GM21528 (cell line): ENCODE results near the gene CCL22.
A peak's percentile ranks its signal among the peaks of the same experiment; 100 is the strongest.
"Not testable (repeated sequence)": the region's sequence is repeated elsewhere in the genome, so short reads cannot be mapped to it uniquely, and the experiment has no call there.

Experiments
- ATAC-seq: cut with Tn5 transposase; IDR thresholded peaks from one replicate; pipeline ENCODE4 v1.9.1; 2021; ENCODE audit warnings: mild to moderate bottlenecking, moderate library complexity; ENCODE audit not compliant: unreplicated experiment, low FRiP score

Gene CCL22

DNA sequence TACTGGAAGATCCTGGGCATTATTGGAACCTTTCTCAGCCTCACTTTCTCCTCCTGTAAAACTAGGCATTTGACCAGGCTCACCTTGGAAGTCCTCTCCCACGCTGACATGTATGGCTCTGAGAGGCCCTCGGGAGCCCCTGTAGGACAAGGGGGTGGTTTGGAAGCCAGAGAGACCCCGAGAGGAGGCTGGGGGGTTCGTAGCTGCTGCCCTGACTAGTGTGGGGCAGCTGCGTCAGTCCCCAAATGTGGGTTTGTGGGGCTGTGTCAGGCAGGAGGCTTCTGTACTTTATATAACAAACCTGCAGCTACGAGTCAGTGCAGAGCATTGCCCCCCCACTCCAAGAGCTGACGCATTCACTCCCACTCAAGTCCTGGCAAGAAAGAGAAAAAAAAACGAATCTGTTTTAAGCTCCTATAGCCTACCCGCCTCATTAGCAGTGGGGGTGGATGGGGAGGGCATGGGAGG is 15.5 kb downstream of the CCL22 start:
- ATAC-seq: no peak

DNA sequence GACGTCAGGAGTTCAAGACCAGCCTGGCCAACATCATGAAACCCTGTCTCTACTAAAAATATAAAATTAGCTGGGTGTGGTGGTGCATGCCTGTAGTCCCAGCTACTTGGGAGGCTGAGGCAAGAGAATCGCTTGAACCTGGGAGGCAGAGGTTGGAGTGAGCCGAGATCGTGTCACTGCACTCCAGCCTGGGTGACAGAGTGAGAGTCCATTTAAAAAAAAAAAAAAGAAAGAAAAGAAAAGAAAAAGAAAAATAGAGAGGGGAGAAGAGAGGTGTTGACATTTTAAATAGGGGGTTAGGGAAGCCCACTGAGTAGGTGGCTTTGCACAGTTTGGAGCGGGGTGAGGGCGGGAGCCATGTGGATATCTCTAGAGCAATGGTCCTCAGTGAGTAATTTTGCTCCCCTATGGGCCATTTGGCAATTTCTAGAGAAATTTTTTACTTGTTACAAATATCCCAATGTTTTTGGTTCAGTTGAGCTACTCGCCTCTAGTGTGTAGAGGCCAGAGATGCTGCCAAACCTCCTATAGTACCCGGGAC is 16.4 kb downstream of the CCL22 start:
- not testable (repeated sequence) for ATAC-seq

GRCh38 chr16:57376313-57376818 is 17.8 kb downstream of the CCL22 start:
- no peak for ATAC-seq

GRCh38 chr16:57377080-57377841 is 18.7 kb downstream of the CCL22 start:
- peak; percentile 64 for ATAC-seq

DNA sequence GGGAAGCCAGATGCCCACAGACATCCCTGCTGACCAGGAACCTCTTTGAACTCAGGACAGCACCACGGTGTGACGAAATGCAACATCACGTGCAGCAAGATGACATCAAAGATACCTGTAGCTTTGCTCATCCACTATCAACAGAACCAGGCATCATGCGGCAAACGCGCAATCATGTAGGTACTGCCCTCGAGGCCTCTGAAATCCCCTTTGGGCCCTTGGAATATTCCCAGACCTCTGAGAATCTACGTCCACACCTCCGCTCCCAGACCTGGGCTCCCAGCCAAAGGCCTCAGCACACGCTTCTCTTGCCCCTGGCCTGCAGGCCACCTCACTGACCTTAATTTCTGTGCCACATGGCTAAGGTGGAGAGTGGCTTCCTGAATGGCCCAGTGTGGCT is 21.0 kb downstream of the CCL22 start:
- no peak for ATAC-seq

DNA sequence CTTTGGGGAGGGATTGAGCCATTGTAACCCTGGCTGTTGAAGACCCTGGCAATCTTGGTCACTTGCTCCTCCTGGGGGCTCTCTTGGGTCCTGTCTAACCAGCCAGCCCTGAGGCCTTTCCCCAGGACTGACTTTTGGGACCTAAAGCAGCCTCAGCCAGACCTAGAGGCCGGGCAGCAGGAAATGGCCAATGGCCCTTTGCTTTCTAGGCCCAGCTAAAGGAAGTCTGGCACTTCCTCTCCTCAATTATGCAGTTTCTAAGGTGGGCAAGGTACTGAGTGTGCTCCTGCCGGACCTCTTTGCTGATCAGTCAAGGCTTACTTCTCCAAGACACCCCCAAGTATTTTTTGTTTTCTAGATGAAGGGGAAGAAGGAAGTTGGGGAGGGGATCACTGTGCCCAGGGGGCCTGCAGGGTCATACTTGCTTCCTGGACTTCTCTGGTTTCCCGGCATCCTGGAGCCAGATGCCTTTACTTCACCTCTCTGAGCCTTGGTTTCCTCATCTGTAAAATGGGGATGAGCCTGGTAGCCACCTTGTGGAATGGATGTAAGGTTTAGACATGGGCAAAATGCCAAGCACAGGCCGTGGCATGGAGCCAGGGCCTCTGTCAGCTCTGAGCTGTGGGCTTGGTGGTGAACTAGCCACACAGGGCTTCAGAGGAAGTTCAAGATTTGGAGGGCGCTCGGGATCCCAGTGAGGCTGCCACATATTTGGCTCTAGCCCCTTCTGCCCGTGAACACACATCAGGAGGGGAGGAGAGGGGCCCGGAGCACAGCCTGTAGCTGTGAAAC is 22.3 kb downstream of the CCL22 start:
- ATAC-seq: no peak

GRCh38 chr16:57381791-57382534 is 23.4 kb downstream of the CCL22 start:
- no peak for ATAC-seq

DNA sequence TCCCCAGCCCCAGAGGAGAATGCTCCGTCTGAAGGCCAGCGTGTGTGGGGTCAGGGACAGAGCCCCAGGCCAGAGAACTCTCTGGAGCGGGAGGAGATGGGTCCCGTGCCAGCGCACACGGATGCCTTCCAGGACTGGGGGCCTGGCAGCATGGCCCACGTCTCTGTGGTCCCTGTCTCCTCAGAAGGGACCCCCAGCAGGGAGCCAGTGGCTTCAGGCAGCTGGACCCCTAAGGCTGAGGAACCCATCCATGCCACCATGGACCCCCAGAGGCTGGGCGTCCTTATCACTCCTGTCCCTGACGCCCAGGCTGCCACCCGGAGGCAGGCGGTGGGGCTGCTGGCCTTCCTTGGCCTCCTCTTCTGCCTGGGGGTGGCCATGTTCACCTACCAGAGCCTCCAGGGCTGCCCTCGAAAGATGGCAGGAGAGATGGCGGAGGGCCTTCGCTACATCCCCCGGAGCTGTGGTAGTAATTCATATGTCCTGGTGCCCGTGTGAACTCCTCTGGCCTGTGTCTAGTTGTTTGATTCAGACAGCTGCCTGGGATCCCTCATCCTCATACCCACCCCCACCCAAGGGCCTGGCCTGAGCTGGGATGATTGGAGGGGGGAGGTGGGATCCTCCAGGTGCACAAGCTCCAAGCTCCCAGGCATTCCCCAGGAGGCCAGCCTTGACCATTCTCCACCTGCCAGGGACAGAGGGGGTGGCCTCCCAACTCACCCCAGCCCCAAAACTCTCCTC is 24.1 kb downstream of the CCL22 start:
- no peak for ATAC-seq

DNA sequence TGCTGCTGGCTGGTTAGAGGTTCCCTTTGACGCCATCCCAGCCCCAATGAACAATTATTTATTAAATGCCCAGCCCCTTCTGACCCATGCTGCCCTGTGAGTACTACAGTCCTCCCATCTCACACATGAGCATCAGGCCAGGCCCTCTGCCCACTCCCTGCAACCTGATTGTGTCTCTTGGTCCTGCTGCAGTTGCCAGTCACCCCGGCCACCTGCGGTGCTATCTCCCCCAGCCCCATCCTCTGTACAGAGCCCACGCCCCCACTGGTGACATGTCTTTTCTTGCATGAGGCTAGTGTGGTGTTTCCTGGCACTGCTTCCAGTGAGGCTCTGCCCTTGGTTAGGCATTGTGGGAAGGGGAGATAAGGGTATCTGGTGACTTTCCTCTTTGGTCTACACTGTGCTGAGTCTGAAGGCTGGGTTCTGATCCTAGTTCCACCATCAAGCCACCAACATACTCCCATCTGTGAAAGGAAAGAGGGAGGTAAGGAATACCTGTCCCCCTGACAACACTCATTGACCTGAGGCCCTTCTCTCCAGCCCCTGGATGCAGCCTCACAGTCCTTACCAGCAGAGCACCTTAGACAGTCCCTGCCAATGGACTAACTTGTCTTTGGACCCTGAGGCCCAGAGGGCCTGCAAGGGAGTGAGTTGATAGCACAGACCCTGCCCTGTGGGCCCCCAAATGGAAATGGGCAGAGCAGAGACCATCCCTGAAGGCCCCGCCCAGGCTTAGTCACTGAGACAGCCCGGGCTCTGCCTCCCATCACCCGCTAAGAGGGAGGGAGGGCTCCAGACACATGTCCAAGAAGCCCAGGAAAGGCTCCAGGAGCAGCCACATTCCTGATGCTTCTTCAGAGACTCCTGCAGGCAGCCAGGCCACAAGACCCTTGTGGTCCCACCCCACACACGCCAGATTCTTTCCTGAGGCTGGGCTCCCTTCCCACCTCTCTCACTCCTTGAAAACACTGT is 25.0 kb downstream of the CCL22 start:
- ATAC-seq: no peak

DNA sequence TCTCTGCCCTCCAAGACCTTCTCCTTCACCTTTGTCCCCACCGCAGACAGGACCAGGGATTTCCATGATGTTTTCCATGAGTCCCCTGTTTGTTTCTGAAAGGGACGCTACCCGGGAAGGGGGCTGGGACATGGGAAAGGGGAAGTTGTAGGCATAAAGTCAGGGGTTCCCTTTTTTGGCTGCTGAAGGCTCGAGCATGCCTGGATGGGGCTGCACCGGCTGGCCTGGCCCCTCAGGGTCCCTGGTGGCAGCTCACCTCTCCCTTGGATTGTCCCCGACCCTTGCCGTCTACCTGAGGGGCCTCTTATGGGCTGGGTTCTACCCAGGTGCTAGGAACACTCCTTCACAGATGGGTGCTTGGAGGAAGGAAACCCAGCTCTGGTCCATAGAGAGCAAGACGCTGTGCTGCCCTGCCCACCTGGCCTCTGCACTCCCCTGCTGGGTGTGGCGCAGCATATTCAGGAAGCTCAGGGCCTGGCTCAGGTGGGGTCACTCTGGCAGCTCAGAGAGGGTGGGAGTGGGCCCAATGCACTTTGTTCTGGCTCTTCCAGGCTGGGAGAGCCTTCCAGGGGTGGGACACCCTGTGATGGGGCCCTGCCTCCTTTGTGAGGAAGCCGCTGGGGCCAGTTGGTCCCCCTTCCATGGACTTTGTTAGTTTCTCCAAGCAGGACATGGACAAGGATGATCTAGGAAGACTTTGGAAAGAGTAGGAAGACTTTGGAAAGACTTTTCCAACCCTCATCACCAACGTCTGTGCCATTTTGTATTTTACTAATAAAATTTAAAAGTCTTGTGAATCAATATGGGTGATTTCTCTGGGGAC is 25.9 kb downstream of the CCL22 start:
- no peak for ATAC-seq

DNA sequence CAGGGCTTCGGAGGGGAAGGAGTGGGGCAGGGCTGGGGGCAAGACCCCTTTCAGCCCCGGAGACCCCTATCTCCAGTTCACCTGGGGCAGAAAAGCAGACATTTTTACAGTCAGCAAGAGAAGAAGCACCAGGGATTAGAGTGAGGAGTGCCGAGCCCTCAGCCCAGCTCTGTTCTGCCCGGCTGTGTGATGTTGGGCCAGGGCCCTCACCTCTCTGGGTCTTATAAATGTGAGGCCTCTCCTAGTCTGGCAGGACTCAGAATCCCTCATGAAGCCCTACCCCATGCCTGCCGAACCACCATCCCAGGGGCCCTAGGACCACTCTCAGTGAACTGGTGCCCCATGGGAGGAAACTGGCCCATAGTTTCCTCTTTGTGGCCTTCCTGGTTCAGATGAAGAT is 26.5 kb downstream of the CCL22 start:
- ATAC-seq: no peak

- no peak for ATAC-seq
Observed at GRCh38 chr16:57386381-57386951, 27.9 kb downstream of the CCL22 start.

DNA sequence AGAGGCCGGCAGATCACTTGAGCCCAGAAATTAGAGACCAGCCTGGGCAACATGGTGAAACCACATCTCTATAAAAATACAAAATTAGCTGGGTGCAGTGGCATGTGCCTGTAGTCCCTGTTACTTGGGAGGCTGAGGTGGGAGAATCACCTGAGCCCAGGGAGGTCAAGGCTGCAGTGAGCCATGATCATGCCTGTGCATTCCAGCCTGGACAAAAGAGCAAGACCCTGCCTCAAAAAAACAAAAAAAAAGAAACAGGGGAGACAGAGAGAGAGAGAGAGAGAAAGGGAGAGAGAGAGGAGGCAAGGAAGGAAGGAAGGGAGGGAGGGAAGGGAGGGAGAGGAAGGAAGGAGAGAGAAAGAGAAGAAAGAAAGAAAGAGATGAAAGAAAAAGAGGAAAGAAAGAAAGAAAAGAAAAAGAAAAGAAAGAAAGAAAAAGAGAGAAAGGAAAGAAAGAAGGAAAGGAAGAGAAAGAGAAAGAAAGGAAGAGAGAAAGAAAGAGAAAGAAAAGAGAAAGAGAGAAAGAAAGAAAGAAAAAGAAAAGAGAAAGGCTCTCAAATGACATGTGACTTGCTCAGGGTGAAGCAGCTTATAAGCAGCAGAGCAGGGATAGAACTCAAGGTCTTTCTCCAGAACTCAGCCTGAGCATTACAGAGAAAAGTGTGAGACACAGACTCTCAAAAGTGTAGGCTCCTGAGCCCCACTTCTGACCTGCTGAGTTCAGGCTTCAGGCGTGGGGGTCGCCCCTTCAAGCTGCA is 29.2 kb downstream of the CCL22 start:
- ATAC-seq: no peak

DNA sequence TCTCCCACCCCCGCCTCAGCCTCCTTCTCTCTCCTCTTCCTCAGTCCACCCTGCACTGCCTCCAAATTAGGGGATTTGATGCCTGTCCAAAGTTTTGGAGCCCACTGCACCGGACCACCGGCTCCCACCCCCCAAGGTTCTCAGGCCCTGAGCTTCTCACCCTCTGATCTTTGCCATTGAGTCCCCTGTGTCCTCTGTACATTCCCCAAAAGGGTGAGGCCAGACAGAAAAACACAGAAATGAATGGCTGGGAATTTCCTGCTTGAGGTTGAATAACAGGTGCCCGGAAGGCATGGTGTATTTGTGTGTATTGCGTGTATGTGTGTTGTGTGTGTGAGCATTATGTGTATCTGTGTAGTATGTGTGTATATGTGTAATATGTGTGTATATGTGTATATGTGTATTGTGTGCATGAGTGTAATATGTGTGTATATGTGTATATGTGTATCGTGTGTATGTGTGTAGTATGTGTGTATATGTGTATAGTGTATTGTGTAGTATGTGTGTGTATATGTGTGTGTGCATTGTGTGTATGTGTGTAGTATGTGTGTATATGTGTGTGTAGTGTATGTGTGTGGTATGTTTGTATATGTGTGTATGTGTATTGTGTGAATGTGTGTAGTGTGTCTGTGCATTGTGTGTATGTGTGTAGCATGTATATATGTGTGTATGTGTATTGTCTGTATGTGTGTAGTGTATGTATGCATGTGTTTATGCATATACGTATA is 29.9 kb downstream of the CCL22 start:
- ATAC-seq: no peak

DNA sequence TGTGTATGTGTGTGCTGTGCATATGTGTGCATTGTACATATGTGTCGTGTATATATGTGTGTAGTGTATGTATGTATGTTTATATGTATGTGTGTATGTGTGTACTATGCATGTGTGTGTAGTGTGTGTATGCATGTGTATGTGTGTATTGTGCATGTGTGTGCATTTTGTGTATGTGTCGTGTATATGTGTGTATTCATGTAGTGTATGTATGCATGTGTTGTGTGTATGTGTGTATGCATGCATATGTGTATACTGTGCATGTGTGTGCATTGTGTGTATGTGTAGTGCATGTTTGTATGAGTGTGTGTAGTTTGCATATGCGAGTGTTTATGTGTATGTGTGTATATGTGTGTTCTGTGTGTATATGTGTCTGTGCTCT is 30.5 kb downstream of the CCL22 start:
- no peak for ATAC-seq

DNA sequence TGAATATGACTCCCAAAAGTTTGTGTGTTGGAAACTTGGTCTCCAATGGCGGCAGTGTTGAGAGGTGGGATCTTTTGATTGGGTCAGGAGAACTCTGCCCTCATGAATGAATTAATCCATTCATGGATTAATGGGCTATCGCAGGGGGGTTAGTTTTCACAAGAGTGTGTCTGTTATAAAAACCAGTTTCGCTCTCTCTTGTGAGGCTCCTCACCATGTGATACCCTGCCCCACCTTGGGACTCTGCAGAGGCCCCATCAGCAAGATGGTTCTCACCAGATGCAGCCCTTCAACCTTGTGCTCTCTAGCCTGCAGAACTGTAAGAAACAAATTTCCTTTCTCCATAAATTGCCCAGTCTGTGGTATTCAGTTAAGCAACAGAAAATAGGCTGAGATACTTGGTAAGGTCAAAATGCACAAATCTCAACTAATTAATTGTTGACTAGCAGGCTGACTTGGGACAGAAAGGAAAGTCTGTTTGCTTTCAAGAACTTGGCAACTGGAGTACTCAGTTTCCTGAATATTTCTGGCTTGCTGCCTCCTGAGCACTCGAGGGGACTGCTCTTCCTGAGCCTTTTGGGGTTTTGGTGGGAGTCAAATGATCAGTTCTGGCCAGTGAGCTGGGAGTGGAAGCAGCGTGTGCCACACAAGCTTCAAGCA is 32.2 kb downstream of the CCL22 start:
- ATAC-seq: no peak
